Spleen (tissue), 11 donors: ENCODE measurements around the gene NANS. TPM values are rescaled to one million over a fixed set of nuclear protein-coding genes. Genes with fewer than 3 reads are reported as not detected.
A peak's percentile ranks its signal among the peaks of the same experiment; 100 is the strongest.

Source experiments
- DNase-seq: peaks from one replicate; pipeline ENCODE4 v3.0.0-alpha.2; 2020
- H3K27ac ChIP-seq, 8 donors: fragments of 200-600 bp; sonication (generic) in 7 of 8; 1 replicate in 4 of 8; 2 replicates in 4 of 8; pipeline versions ENCODE4 v1.5.0 to v1.8.0; 2016 to 2021; ENCODE audit warnings: inconsistent platforms in 4 of 8, mild to moderate bottlenecking in 4 of 8, moderate library complexity in 1 of 8
- H3K27me3 ChIP-seq, 7 donors: fragments of 200-600 bp; sonication (generic) in 6 of 7; replicated peaks in 1 of 7; 1 replicate in 4 of 7; 2 replicates in 3 of 7; pipeline versions ENCODE4 v1.5.0 to v1.8.0; 2016 to 2021; ENCODE audit warnings: inconsistent platforms in 3 of 7, mild to moderate bottlenecking in 1 of 7
- H3K36me3 ChIP-seq, 6 donors: fragments of 200-600 bp; sonication (generic) in 5 of 6; 1 replicate in 4 of 6; 2 replicates in 2 of 6; pipeline versions ENCODE4 v1.5.0 to v1.8.0; 2016 to 2021; ENCODE audit warnings: inconsistent platforms in 2 of 6
- H3K4me1 ChIP-seq, 6 donors: fragments of 200-600 bp; sonication (generic) in 5 of 6; 1 replicate in 3 of 6; 2 replicates in 3 of 6; pipeline versions ENCODE4 v1.5.0 to v1.8.0; 2016 to 2021; ENCODE audit warnings: inconsistent platforms in 3 of 6
- H3K4me3 ChIP-seq, 8 donors: fragments of 200-600 bp; sonication (generic) in 7 of 8; 1 replicate in 4 of 8; 2 replicates in 4 of 8; pipeline versions ENCODE4 v1.5.0 to v1.8.0; 2016 to 2021; ENCODE audit warnings: inconsistent platforms in 4 of 8, mild to moderate bottlenecking in 4 of 8, moderate library complexity in 2 of 8
- H3K9me3 ChIP-seq, 8 donors: fragments of 200-600 bp; sonication (generic) in 7 of 8; 1 replicate in 4 of 8; 2 replicates in 4 of 8; pipeline versions ENCODE4 v1.5.0 to v1.8.0; 2016 to 2021; ENCODE audit warnings: inconsistent platforms in 4 of 8
- POLR2A ChIP-seq, 3 donors: fragments of 450-650 bp; IDR thresholded peaks; one replicate each; pipeline ENCODE4 v1.5.1; 2017; ENCODE audit warnings: antibody characterized with exemption in 3 of 3, mild to moderate bottlenecking in 1 of 3
- POLR2AphosphoS5 ChIP-seq, 3 donors: sonication (generic); formaldehyde crosslinking; IDR thresholded peaks; one replicate each; pipeline ENCODE4 v1.5.1; 2017; ENCODE audit warnings: antibody characterized with exemption in 3 of 3
- WGBS, 5 donors: extraction: QIAGEN DNeasy Blood & Tissue Kit in 3 of 5; methylation state at CpG; one replicate each; pipeline versions ENCODE4 v1.1.5 to v1.1.7; 2013 to 2018; 5-methylcytosine and 5-hydroxymethylcytosine counted together
- intact Hi-C: fragments of 100-400 bp; cut with DNase I; formaldehyde crosslinking; loops from one replicate; pipeline ENCODE4 v1.15.0; 2023; ENCODE audit warnings: low total_unique reads
- polyA plus RNA-seq, 3 donors: library from polyadenylated mRNA; stranded (reverse); fragments of 200-250 nt; gene quantifications; one replicate each; pipeline ENCODE4 v1.2.1, GENCODE V29; 2013
- total RNA-seq, 7 donors: library from RNA; depleted of rRNA in 3 of 7; stranded (reverse); fragments of >200 nt in 3 of 7; fragmentation: NEBNext Ultra II Directional in 4 of 7; extraction: Animal tissue kit (Norgen Biotek cat#: 25700) in 4 of 7; gene quantifications; one replicate each; pipeline versions ENCODE4 v1.1.0 to v1.2.1, GENCODE V29; 2016 to 2021
- TF ChIP-seq, protein P1 (sequence below), 11 experiments: fragments of 200-600 bp in 7 of 11; fragments of 450-650 bp in 4 of 11; sonication (generic) in 4 of 11; IDR thresholded peaks in 8 of 11; conservative IDR thresholded peaks in 3 of 11; 1 replicate in 7 of 11; 2 replicates in 4 of 11; pipeline versions ENCODE4 v1.4.0 to v1.8.0; 2016 to 2021; ENCODE audit warnings: antibody characterized with exemption in 11 of 11, inconsistent platforms in 4 of 11, mild to moderate bottlenecking in 1 of 11
- donor health status: healthy with polysubstance abuse.
- donor health status: DM: no; HTN: no; CAD: no; lungs with moderate emphysema.
- donor health status: DM: no; HTN: no; CAD: no.
- donor health status: Bipolar disorder and iron deficiency.
- donor health status: healthy.
- donor health status: DM: no; HTN: no; CAD: no.
- donor health status: DM: yes; HTN: yes; CAD: no.

The NANS gene
- total and polyA plus RNA-seq, 10 donors = 30.6 to 87.3 (median 53.1) TPM

- Histone ChIP-seq H3K9me3 (no peaks in the 10 kb centered on the region), H3K4me1 (peaks cover 7 to 21% (median 15%) of the 10 kb centered on the region in 6 donors), H3K27me3 (no peaks in the 10 kb centered on the region), H3K36me3 (peaks cover 0 to 5% (median 0%) of the 10 kb centered on the region in 6 donors), H3K27ac (no peak overlapping the region), H3K4me3 (no peak overlapping the region)
- TF ChIP-seq, protein P1, sequence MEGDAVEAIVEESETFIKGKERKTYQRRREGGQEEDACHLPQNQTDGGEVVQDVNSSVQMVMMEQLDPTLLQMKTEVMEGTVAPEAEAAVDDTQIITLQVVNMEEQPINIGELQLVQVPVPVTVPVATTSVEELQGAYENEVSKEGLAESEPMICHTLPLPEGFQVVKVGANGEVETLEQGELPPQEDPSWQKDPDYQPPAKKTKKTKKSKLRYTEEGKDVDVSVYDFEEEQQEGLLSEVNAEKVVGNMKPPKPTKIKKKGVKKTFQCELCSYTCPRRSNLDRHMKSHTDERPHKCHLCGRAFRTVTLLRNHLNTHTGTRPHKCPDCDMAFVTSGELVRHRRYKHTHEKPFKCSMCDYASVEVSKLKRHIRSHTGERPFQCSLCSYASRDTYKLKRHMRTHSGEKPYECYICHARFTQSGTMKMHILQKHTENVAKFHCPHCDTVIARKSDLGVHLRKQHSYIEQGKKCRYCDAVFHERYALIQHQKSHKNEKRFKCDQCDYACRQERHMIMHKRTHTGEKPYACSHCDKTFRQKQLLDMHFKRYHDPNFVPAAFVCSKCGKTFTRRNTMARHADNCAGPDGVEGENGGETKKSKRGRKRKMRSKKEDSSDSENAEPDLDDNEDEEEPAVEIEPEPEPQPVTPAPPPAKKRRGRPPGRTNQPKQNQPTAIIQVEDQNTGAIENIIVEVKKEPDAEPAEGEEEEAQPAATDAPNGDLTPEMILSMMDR (IDR thresholded peaks at IDR 0.05 in 8 of 11, conservative IDR thresholded peaks at IDR 0.05 in 3 of 11) = no peak
- TF ChIP-seq POLR2AphosphoS5 (IDR thresholded peaks at IDR 0.05) = no peak
- no peak for TF ChIP-seq POLR2A (IDR thresholded peaks at IDR 0.05)
- no peak for DNase-seq
- intact Hi-C loops = loop anchor here (5.0 to 10.0 kb wide), 2 partner anchors 46 to 109 kb away; partner anchors contain the start of genes ANP32B and TRMO
Measured at GRCh38 chr9:98031169-98031568, 25.4 kb upstream of the NANS start.

- no peak for TF ChIP-seq POLR2A (IDR thresholded peaks at IDR 0.05)
- no peak for TF ChIP-seq POLR2AphosphoS5 (IDR thresholded peaks at IDR 0.05)
- TF ChIP-seq, protein P1 (IDR thresholded peaks at IDR 0.05 in 8 of 11, conservative IDR thresholded peaks at IDR 0.05 in 3 of 11) = no peak
- no peaks in the 10 kb centered on the region for H3K9me3 ChIP-seq
- no peaks in the 10 kb centered on the region for H3K36me3 ChIP-seq
- H3K4me3 ChIP-seq = no peak overlapping the region
- H3K27ac ChIP-seq = no peak overlapping the region
- 89 to 94% (median 91%) methylated on average over 1 of the region's 1 CpG for WGBS, 5 donors
- no peaks in the 10 kb centered on the region for H3K27me3 ChIP-seq
- peaks cover 7 to 26% (median 18%) of the 10 kb centered on the region in 6 donors for H3K4me1 ChIP-seq
- DNase-seq = no peak
- intact Hi-C loops = loop anchor here (5.0 to 10.0 kb wide), 2 partner anchors 47 to 110 kb away; partner anchors contain the start of genes ANP32B and TRMO
Measured at GRCh38 chr9:98031935-98032334, 24.6 kb upstream of the NANS start.

GRCh38 chr9:98034593-98035546, 21.7 kb upstream of the NANS start:
- 38 to 43% (median 41%) methylated on average over 20 of the region's 20 CpGs for WGBS, 5 donors
- Histone ChIP-seq H3K27me3 (no peaks in the 10 kb centered on the region), H3K4me3 (peak overlapping the region in 1 of 8 donors; percentile 44), H3K9me3 (no peaks in the 10 kb centered on the region), H3K36me3 (no peaks in the 10 kb centered on the region), H3K27ac (peak overlapping the region in 5 of 8 donors; percentile 3 to 73 (median 56)), H3K4me1 (peaks cover 7 to 56% (median 41%) of the 10 kb centered on the region in 6 donors)
- intact Hi-C loops = loop anchor here (5.0 to 10.0 kb wide), 2 partner anchors 50 to 113 kb away; partner anchors contain the start of genes ANP32B and TRMO
- peak in 2 of 3 donors; percentile 14 to 60 for TF ChIP-seq POLR2AphosphoS5 (IDR thresholded peaks at IDR 0.05)
- TF ChIP-seq, protein P1 (IDR thresholded peaks at IDR 0.05 in 8 of 11, conservative IDR thresholded peaks at IDR 0.05 in 3 of 11) = peak; percentile 61 to 94 (median 86)
- TF ChIP-seq POLR2A (IDR thresholded peaks at IDR 0.05) = no peak
- peak; percentile 94 for DNase-seq

DNA sequence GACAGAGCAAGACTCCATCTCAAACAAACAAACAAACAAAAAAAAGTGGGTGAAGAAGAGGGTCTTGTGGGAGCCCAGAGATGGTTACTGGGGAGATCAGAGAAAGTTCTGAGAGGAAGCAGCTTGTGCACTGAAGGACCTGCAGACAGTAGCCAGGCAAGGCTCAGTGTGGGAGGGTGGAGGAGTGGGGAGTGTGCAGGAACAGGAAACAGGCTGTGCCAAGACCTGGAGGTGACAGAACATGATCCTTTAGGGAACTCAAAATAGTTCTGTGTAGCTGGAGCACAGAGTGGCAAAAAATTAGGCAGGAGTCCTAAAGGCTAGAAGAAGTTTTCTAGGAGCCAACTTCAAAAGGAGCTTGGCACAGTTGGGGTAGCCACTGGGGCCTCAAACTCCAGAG, 19.2 kb upstream of the NANS start:
- intact Hi-C loops = loop anchor here (10.0 kb wide), 1 partner anchor 53 kb away; the partner anchor contains the start of gene ANP32B
- H3K4me1 ChIP-seq = peaks cover 7 to 62% (median 46%) of the 10 kb centered on the region in 6 donors
- no peak for TF ChIP-seq POLR2A (IDR thresholded peaks at IDR 0.05)
- peak in 2 of 3 donors; percentile 55 to 62 for TF ChIP-seq POLR2AphosphoS5 (IDR thresholded peaks at IDR 0.05)
- H3K36me3 ChIP-seq = no peaks in the 10 kb centered on the region
- DNase-seq = no peak
- no peak overlapping the region for H3K4me3 ChIP-seq
- H3K27ac ChIP-seq = peak overlapping the region in 6 of 8 donors; percentile 17 to 73 (median 60)
- no peaks in the 10 kb centered on the region for H3K9me3 ChIP-seq
- H3K27me3 ChIP-seq = no peaks in the 10 kb centered on the region
